ENCODE results near the gene TNFRSF25. TPM values are rescaled to one million over a fixed set of nuclear protein-coding genes. Genes with fewer than 3 reads are reported as not detected.

TNFRSF25 gene
- total and polyA plus RNA-seq, 2 donors (not counting 3 experiments of a cell fraction or from before 2014, with no cell fraction given), result 33.9 to 38.8 TPM

DNA sequence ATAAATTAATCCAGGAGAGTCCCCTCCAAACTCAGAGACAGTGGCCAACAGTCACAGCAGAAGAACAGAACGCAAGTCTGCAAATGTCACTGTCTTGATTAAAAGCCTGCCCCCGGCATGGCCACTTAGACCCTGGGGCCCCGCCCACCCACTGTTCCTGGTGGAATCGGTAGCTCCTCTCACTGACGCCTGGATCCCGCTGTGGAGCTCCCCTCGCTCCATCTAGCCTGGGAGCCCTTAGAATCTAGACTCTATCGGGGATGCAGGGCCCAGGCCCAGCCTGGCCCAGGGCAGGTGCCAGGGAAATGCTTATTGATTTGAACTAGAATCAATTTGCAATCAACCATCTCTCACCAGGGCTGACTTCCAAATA is 46.9 kb upstream of the TNFRSF25 start:
- ChIA-PET POLR2A (no interaction called here), CTCF (interaction anchor here (0.7 to 4.5 kb wide), 2 partner anchors 11 to 22 kb away, joined by 3 to 32 read pairs; partner anchors contain the start of gene PLEKHG5)
- Histone ChIP-seq H3K79me2 (ENCODE audit: control insufficient read depth, insufficient read depth, low read length) (no peaks in the 10 kb centered on the region), H3K9ac (replicated peaks; ENCODE audit: extremely low read depth, insufficient read depth, low read length) (no peak overlapping the region), H3K9me3 (replicated peaks; ENCODE audit: control insufficient read depth, insufficient read depth, low read length) (no peaks in the 10 kb centered on the region), H3K4me2 (ENCODE audit: insufficient read depth, low read length) (no peak overlapping the region), H3K4me3 (replicated peaks in 1 of 3; ENCODE audit: insufficient read depth in 1 of 3, low read depth in 1 of 3, low read length in 3 of 3) (no peak overlapping the region), H2AFZ (ENCODE audit: low read depth, low read length) (no peak overlapping the region), H3K36me3 (ENCODE audit: control insufficient read depth in 2 of 2, extremely low read depth in 1 of 2, insufficient read depth in 2 of 2, low read length in 2 of 2) (no peaks in the 10 kb centered on the region), H3K27ac (ENCODE audit: insufficient read depth, low read depth, low read length) (no peak overlapping the region), H3K9me1 (replicated peaks; ENCODE audit: control insufficient read depth, extremely low read depth, insufficient read depth, low read length) (no peaks in the 10 kb centered on the region), H3K27me3 (ENCODE audit: control insufficient read depth in 2 of 2, insufficient read depth in 2 of 2, low read length in 2 of 2) (no peaks in the 10 kb centered on the region), H3K4me1 (ENCODE audit: control insufficient read depth, extremely low read depth, insufficient read depth, low read length) (no peaks in the 10 kb centered on the region), H4K20me1 (replicated peaks; ENCODE audit: control insufficient read depth, extremely low read depth, insufficient read depth, low read length) (no peaks in the 10 kb centered on the region)
- dilution Hi-C loops (cut with MboI; ENCODE audit: extremely low pct_ligation_motif_present, low sequenced_read_pairs), result no loop called here
- DNase-seq (ENCODE audit: low read depth, low spot score), result no peak
- no TSS peak for BruUV-seq (replicated peaks)
- no peak for TF ChIP-seq EZH2 (IDR thresholded peaks at IDR 0.05; ENCODE audit: borderline replicate concordance, low read depth, low read length, severe bottlenecking)
- TF ChIP-seq, protein P1, sequence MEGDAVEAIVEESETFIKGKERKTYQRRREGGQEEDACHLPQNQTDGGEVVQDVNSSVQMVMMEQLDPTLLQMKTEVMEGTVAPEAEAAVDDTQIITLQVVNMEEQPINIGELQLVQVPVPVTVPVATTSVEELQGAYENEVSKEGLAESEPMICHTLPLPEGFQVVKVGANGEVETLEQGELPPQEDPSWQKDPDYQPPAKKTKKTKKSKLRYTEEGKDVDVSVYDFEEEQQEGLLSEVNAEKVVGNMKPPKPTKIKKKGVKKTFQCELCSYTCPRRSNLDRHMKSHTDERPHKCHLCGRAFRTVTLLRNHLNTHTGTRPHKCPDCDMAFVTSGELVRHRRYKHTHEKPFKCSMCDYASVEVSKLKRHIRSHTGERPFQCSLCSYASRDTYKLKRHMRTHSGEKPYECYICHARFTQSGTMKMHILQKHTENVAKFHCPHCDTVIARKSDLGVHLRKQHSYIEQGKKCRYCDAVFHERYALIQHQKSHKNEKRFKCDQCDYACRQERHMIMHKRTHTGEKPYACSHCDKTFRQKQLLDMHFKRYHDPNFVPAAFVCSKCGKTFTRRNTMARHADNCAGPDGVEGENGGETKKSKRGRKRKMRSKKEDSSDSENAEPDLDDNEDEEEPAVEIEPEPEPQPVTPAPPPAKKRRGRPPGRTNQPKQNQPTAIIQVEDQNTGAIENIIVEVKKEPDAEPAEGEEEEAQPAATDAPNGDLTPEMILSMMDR (IDR thresholded peaks at IDR 0.05; ENCODE audit: extremely low read depth in 1 of 2, insufficient read depth in 1 of 2, low read depth in 1 of 2, low read length in 2 of 2), result no peak
- no peak for TF ChIP-seq JUN (IDR thresholded peaks at IDR 0.05; ENCODE audit: borderline replicate concordance, insufficient read depth, insufficient read length, low read depth)
- no peak for TF ChIP-seq POLR2A (IDR thresholded peaks at IDR 0.05; ENCODE audit: low read depth, low read length)
- TF ChIP-seq, protein P2, sequence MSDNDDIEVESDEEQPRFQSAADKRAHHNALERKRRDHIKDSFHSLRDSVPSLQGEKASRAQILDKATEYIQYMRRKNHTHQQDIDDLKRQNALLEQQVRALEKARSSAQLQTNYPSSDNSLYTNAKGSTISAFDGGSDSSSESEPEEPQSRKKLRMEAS (IDR thresholded peaks at IDR 0.05; ENCODE audit: insufficient read depth, insufficient read length), result no peak
- no peak for TF ChIP-seq POLR2AphosphoS5 (IDR thresholded peaks at IDR 0.05; ENCODE audit: insufficient read depth, low read depth, low read length)
- no peak for TF ChIP-seq MYC (IDR thresholded peaks at IDR 0.05; ENCODE audit: low read depth, low read length)
- TF ChIP-seq FOS (IDR thresholded peaks at IDR 0.05; ENCODE audit: borderline replicate concordance, insufficient read depth, low read length), result no peak
- no peak for TF ChIP-seq GATA2 (IDR thresholded peaks at IDR 0.05; ENCODE audit: insufficient read depth, insufficient read length, low read depth, low read length)
- FAIRE-seq, result no peak
- intact Hi-C loops (cut with micrococcal nuclease), result no loop called here
